Measurements from ENCODE around the gene STAG3.

DNA sequence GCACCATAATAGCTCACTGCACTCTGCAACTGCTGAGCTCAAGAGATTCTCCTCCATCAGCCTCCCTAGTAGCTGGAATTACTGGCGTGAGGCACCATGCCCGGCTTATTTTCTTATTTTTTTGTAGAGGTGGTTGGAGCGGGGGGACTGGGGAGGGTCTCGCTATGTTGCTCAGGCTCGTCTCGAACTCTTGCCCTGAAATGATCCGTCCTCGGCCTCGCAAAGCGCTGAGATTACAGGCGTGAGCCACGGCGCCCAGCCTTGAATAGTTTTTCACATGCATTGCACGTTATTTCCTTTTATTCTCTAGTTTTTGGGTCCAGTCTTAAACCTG lies 29.5 kb upstream of the STAG3 start:
- TF ChIP-seq, protein P1, sequence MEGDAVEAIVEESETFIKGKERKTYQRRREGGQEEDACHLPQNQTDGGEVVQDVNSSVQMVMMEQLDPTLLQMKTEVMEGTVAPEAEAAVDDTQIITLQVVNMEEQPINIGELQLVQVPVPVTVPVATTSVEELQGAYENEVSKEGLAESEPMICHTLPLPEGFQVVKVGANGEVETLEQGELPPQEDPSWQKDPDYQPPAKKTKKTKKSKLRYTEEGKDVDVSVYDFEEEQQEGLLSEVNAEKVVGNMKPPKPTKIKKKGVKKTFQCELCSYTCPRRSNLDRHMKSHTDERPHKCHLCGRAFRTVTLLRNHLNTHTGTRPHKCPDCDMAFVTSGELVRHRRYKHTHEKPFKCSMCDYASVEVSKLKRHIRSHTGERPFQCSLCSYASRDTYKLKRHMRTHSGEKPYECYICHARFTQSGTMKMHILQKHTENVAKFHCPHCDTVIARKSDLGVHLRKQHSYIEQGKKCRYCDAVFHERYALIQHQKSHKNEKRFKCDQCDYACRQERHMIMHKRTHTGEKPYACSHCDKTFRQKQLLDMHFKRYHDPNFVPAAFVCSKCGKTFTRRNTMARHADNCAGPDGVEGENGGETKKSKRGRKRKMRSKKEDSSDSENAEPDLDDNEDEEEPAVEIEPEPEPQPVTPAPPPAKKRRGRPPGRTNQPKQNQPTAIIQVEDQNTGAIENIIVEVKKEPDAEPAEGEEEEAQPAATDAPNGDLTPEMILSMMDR (IDR thresholded peaks at IDR 0.05 in 4 of 5, conservative IDR thresholded peaks at IDR 0.05 in 1 of 5), result no peak
- no peak for TF ChIP-seq POLR2A (IDR thresholded peaks at IDR 0.05)

Data from gastrocnemius medialis (tissue), 4 donors.